ENCODE data around the gene TNFRSF13B. TPM values are rescaled to one million over a fixed set of nuclear protein-coding genes. Genes with fewer than 3 reads are reported as not detected.

Gene TNFRSF13B
- total RNA-seq, 1 donor from 2014 or later, result not detected

DNA sequence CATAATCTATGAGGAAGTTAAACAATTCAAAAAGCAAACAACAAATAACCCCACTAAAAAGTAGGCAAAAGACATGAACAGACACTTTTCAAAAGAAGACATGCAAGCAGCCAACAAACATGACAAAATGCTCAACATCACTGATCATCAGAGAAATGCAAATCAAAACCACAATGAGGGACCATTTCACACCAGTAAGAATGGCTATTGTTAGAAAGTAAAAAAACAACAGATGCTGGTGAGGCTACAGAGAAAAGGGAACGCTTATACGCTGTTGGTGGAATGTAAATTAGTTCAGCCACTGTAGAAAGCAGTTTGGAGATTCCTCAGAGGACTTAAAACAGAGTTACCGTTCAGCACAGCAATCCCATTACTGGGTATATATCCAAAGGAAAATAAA, 24.4 kb downstream of the TNFRSF13B start:
- no peak for DNase-seq (ENCODE audit: extremely low spot score, unreplicated experiment)
- no peaks in the 10 kb centered on the region for H3K36me3 Mint-ChIP-seq (ENCODE audit: unreplicated experiment)
- no peak overlapping the region for H3K27ac Mint-ChIP-seq (ENCODE audit: unreplicated experiment)
- TF ChIP-seq, protein P1, sequence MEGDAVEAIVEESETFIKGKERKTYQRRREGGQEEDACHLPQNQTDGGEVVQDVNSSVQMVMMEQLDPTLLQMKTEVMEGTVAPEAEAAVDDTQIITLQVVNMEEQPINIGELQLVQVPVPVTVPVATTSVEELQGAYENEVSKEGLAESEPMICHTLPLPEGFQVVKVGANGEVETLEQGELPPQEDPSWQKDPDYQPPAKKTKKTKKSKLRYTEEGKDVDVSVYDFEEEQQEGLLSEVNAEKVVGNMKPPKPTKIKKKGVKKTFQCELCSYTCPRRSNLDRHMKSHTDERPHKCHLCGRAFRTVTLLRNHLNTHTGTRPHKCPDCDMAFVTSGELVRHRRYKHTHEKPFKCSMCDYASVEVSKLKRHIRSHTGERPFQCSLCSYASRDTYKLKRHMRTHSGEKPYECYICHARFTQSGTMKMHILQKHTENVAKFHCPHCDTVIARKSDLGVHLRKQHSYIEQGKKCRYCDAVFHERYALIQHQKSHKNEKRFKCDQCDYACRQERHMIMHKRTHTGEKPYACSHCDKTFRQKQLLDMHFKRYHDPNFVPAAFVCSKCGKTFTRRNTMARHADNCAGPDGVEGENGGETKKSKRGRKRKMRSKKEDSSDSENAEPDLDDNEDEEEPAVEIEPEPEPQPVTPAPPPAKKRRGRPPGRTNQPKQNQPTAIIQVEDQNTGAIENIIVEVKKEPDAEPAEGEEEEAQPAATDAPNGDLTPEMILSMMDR (IDR thresholded peaks at IDR 0.05), result no peak
- H3K4me1 Mint-ChIP-seq (ENCODE audit: unreplicated experiment), result peaks cover 4% of the 10 kb centered on the region
- H3K9me3 Mint-ChIP-seq (ENCODE audit: unreplicated experiment), result peaks cover 13% of the 10 kb centered on the region
- H3K4me3 Mint-ChIP-seq (ENCODE audit: unreplicated experiment), result no peak overlapping the region
- peaks cover 11% of the 10 kb centered on the region for H3K27me3 Mint-ChIP-seq (ENCODE audit: unreplicated experiment)

GRCh38 chr17:16945663-16946218, 26.2 kb downstream of the TNFRSF13B start:
- peak; percentile 59 for DNase-seq (ENCODE audit: extremely low spot score, unreplicated experiment)
- Mint-ChIP-seq H3K9me3 (ENCODE audit: unreplicated experiment) (peaks cover 13% of the 10 kb centered on the region), H3K4me1 (ENCODE audit: unreplicated experiment) (peaks cover 5% of the 10 kb centered on the region), H3K27ac (ENCODE audit: unreplicated experiment) (no peak overlapping the region), H3K4me3 (ENCODE audit: unreplicated experiment) (no peak overlapping the region), H3K27me3 (ENCODE audit: unreplicated experiment) (peaks cover 11% of the 10 kb centered on the region), H3K36me3 (ENCODE audit: unreplicated experiment) (no peaks in the 10 kb centered on the region)
- TF ChIP-seq, protein P1 (IDR thresholded peaks at IDR 0.05), result no peak

DNA sequence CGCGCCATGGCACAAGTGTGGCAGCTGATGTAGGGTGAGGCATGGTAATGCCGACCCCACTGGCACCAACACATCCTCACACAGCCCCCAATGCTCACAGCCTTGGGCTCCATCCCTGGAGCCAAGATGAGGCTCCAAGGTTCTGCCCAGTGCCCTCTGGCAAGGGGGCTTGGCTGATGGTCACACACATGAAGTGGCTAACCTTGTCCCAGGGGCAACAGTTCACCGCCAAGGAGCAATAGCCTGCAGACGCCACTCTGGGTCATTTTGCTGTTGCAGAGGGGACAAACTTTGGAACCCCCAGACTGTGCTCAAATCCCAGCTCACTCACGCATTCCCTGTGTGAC, 26.8 kb downstream of the TNFRSF13B start:
- Mint-ChIP-seq H3K4me1 (ENCODE audit: unreplicated experiment) (peaks cover 5% of the 10 kb centered on the region), H3K27me3 (ENCODE audit: unreplicated experiment) (peaks cover 11% of the 10 kb centered on the region), H3K4me3 (ENCODE audit: unreplicated experiment) (no peak overlapping the region), H3K9me3 (ENCODE audit: unreplicated experiment) (peaks cover 13% of the 10 kb centered on the region), H3K27ac (ENCODE audit: unreplicated experiment) (no peak overlapping the region), H3K36me3 (ENCODE audit: unreplicated experiment) (no peaks in the 10 kb centered on the region)
- no peak for DNase-seq (ENCODE audit: extremely low spot score, unreplicated experiment)
- TF ChIP-seq, protein P1 (IDR thresholded peaks at IDR 0.05), result no peak

GRCh38 chr17:16944334-16945135, 27.4 kb downstream of the TNFRSF13B start:
- Mint-ChIP-seq H3K4me3 (ENCODE audit: unreplicated experiment) (no peak overlapping the region), H3K27ac (ENCODE audit: unreplicated experiment) (no peak overlapping the region), H3K27me3 (ENCODE audit: unreplicated experiment) (peaks cover 11% of the 10 kb centered on the region), H3K4me1 (ENCODE audit: unreplicated experiment) (peaks cover 5% of the 10 kb centered on the region), H3K9me3 (ENCODE audit: unreplicated experiment) (peaks cover 13% of the 10 kb centered on the region), H3K36me3 (ENCODE audit: unreplicated experiment) (no peaks in the 10 kb centered on the region)
- peak; percentile 80 for DNase-seq (ENCODE audit: extremely low spot score, unreplicated experiment)
- TF ChIP-seq, protein P1 (IDR thresholded peaks at IDR 0.05), result no peak

GRCh38 chr17:16943541-16944333, 28.2 kb downstream of the TNFRSF13B start:
- TF ChIP-seq, protein P1 (IDR thresholded peaks at IDR 0.05), result no peak
- no peaks in the 10 kb centered on the region for H3K36me3 Mint-ChIP-seq (ENCODE audit: unreplicated experiment)
- no peak overlapping the region for H3K27ac Mint-ChIP-seq (ENCODE audit: unreplicated experiment)
- H3K4me1 Mint-ChIP-seq (ENCODE audit: unreplicated experiment), result peaks cover 5% of the 10 kb centered on the region
- peaks cover 6% of the 10 kb centered on the region for H3K9me3 Mint-ChIP-seq (ENCODE audit: unreplicated experiment)
- DNase-seq (ENCODE audit: extremely low spot score, unreplicated experiment), result peak; percentile 80
- H3K4me3 Mint-ChIP-seq (ENCODE audit: unreplicated experiment), result no peak overlapping the region
- peaks cover 15% of the 10 kb centered on the region for H3K27me3 Mint-ChIP-seq (ENCODE audit: unreplicated experiment)
